Esophagus squamous epithelium (tissue), 4 donors: ENCODE data around the gene RPS6KA1.

Experiments used
- POLR2A ChIP-seq, 4 donors: fragments of 450-650 bp; IDR thresholded peaks; one replicate each; pipeline ENCODE4 v1.6.1; 2017; ENCODE audit warnings: antibody characterized with exemption in 4 of 4, mild to moderate bottlenecking in 4 of 4, moderate library complexity in 3 of 4
- TF ChIP-seq, protein P1 (sequence below), 6 experiments: fragments of 450-650 bp in 4 of 6; fragments of 200-600 bp in 2 of 6; sonication (generic) in 2 of 6; IDR thresholded peaks; one replicate each; pipeline ENCODE4 v1.5.1; 2016 to 2019; ENCODE audit warnings: antibody characterized with exemption in 6 of 6, mild to moderate bottlenecking in 4 of 6, moderate library complexity in 4 of 6

GRCh38 chr1:26546375-26546774 is 16.8 kb downstream of the RPS6KA1 start:
- TF ChIP-seq, protein P1, sequence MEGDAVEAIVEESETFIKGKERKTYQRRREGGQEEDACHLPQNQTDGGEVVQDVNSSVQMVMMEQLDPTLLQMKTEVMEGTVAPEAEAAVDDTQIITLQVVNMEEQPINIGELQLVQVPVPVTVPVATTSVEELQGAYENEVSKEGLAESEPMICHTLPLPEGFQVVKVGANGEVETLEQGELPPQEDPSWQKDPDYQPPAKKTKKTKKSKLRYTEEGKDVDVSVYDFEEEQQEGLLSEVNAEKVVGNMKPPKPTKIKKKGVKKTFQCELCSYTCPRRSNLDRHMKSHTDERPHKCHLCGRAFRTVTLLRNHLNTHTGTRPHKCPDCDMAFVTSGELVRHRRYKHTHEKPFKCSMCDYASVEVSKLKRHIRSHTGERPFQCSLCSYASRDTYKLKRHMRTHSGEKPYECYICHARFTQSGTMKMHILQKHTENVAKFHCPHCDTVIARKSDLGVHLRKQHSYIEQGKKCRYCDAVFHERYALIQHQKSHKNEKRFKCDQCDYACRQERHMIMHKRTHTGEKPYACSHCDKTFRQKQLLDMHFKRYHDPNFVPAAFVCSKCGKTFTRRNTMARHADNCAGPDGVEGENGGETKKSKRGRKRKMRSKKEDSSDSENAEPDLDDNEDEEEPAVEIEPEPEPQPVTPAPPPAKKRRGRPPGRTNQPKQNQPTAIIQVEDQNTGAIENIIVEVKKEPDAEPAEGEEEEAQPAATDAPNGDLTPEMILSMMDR (IDR thresholded peaks at IDR 0.05): no peak
- TF ChIP-seq POLR2A (IDR thresholded peaks at IDR 0.05): no peak
